Right cardiac atrium (tissue), 5 donors: ENCODE measurements around the gene UBP1. TPM values are rescaled to one million over a fixed set of nuclear protein-coding genes. Genes with fewer than 3 reads are reported as not detected.

ENCODE experiments used
- ATAC-seq, 2 donors: fragments of 200-7000 bp; cut with Tn5 transposase; one replicate each; pipeline versions ENCODE4 v1.8.0 to v1.9.1; 2020; ENCODE audit warnings: moderate library complexity in 2 of 2, mild to moderate bottlenecking in 1 of 2
- DNase-seq, 3 donors: peaks; one replicate each; pipeline ENCODE4 v3.0.0-alpha.2; 2020
- H3K27ac ChIP-seq: one replicate; pipeline ENCODE4 v1.5.1; 2013; ENCODE audit warnings: mild to moderate bottlenecking, low read length, control low read depth, moderate library complexity
- H3K27me3 ChIP-seq: one replicate; pipeline ENCODE4 v1.6.1; 2013; ENCODE audit not compliant: control insufficient read depth, insufficient read depth
- H3K4me1 ChIP-seq: one replicate; pipeline ENCODE4 v1.6.1; 2013; ENCODE audit warnings: low read length; ENCODE audit not compliant: control insufficient read depth, insufficient read depth
- H3K4me3 ChIP-seq: one replicate; pipeline ENCODE4 v1.5.1; 2013; ENCODE audit warnings: low read length, control low read depth
- H3K9me3 ChIP-seq: one replicate; pipeline ENCODE4 v1.6.1; 2013; ENCODE audit warnings: low read length; ENCODE audit not compliant: control insufficient read depth
- WGBS: extraction: QIAGEN DNeasy Blood & Tissue Kit; methylation state at CpG from one replicate; pipeline ENCODE4 v1.1.7; 2013; 5-methylcytosine and 5-hydroxymethylcytosine counted together
- intact Hi-C, 4 donors: fragments of 100-400 bp; cut with DNase I; formaldehyde crosslinking; loops; one replicate each; pipeline versions ENCODE4 v1.11.0 to v1.14.0; 2022 to 2023
- polyA plus RNA-seq: library from polyadenylated mRNA; stranded (reverse); fragments of 200-250 nt; gene quantifications from one replicate; pipeline ENCODE4 v1.2.3, GENCODE V29; 2013
- total RNA-seq, 4 donors: library from RNA; stranded (reverse); fragmentation: NEBNext Ultra II Directional; extraction: Animal tissue kit (Norgen Biotek cat#: 25700); gene quantifications; one replicate each; pipeline ENCODE4 v1.2.1, GENCODE V29; 2021
- donor health status: healthy with polysubstance abuse.
- donor health status: DM: no; HTN: yes; CAD: no.
- donor health status: DM: no; HTN: no; CAD: no.
- donor health status: DM: no; HTN: yes; CAD: no; lungs with severe emphysema.
- donor health status: DM: yes; HTN: yes; CAD: no.

The UBP1 gene
- total and polyA plus RNA-seq, 5 donors: 22.4 to 47.4 (median 44.6) TPM

DNA sequence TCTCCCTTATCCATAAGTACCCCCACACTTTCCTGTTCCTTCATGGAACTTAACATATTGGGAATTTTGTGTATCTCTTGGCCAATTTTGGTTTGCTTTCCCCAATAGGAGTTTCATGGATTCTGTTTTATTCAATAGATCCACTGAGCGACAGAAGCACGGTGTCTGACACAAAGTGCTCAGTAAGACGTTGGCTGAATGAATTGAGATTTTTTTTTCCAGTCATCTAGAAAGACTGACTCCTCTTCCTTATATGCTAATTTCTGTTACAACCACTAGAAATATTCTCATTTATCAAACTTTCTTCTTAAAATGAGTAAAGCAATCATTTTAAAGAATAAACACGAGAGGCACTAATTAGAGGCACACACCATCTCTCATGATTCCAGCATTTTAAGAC, 48.1 kb downstream of the UBP1 start:
- ATAC-seq (no peak), DNase-seq (no peak)
- Histone ChIP-seq H3K27me3 (no peaks in the 10 kb centered on the region), H3K4me1 (peaks cover 3% of the 10 kb centered on the region), H3K9me3 (no peaks in the 10 kb centered on the region), H3K4me3 (no peak overlapping the region), H3K27ac (no peak overlapping the region)
- intact Hi-C loops: loop anchor here in 1 of 4 donors (5.0 kb wide), 1 partner anchor 35 kb away; no protein-coding TSS in a partner anchor
- 91% methylated on average over 4 of the region's 4 CpGs for WGBS

DNA sequence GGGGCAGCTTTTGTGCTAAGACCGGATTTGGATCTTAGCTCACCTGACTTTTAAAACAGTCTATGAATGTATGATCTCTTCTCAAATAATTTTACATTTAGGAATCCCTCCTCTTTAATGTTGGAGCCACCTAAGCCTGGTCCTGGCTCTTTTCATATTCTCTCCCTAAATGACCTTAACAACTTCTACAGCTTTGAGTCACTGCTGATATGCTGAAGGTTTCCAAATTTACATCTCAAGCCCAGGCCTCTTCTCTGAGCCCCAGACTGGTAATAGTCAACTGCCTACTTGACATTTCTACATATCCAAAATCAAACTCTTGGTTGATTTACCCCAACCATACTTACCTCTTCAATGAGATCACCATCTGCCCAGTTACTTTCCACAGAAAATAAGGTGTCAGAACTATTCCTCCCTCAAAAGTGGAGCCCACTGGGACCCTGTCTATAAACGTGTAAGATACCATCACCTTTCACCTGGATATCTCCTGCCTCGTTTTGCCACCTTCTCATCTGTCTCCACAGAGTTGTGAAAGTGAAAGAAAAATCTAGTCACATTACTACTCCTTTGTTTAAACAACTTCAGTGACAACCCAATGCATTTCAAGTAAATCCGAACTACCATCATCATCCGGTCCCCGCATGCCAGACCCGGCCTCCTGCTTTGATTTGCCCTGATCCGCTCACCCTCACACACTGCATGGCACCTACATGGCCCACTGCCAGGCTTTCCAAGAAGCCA, 48.8 kb downstream of the UBP1 start:
- WGBS: 84% methylated on average over 8 of the region's 8 CpGs
- no peak overlapping the region for H3K27ac ChIP-seq
- peak in 1 of 2 donors; percentile 52 for ATAC-seq

DNA sequence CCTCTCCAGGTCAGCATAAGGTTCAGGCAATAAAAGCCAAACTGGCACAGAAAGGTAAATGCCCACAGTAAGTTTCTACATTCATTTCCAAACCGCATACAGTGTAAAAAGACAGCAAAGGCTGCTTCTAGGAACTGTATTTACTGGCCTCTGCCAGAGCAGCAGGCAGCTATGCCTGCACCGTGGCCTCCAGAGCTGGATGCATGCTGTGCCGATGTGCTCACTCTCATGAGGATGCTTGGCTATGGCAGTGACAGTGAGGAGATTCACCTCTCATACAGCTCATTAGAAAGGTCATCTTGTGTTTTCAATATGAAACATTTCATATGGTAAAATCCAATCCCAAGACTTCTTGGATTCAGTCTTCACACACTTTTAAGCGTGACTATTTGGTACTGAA, 50.3 kb downstream of the UBP1 start:
- intact Hi-C loops: loop anchor here in 1 of 4 donors (5.0 kb wide), 1 partner anchor 37 kb away; no protein-coding TSS in a partner anchor
- Histone ChIP-seq H3K4me1 (peaks cover 3% of the 10 kb centered on the region), H3K27me3 (no peaks in the 10 kb centered on the region), H3K27ac (no peak overlapping the region), H3K4me3 (no peak overlapping the region), H3K9me3 (no peaks in the 10 kb centered on the region)
- DNase-seq (no peak), ATAC-seq (no peak)
- 86% methylated on average over 4 of the region's 4 CpGs for WGBS

More for the DNA sequence above, 48.8 kb downstream of the UBP1 start:
- H3K27me3 ChIP-seq: no peaks in the 10 kb centered on the region
- no peak overlapping the region for H3K4me3 ChIP-seq
- no peak for DNase-seq
- H3K4me1 ChIP-seq: peaks cover 3% of the 10 kb centered on the region
- intact Hi-C loops: loop anchor here in 1 of 4 donors (5.0 kb wide), 1 partner anchor 36 kb away; no protein-coding TSS in a partner anchor
- no peaks in the 10 kb centered on the region for H3K9me3 ChIP-seq

DNA sequence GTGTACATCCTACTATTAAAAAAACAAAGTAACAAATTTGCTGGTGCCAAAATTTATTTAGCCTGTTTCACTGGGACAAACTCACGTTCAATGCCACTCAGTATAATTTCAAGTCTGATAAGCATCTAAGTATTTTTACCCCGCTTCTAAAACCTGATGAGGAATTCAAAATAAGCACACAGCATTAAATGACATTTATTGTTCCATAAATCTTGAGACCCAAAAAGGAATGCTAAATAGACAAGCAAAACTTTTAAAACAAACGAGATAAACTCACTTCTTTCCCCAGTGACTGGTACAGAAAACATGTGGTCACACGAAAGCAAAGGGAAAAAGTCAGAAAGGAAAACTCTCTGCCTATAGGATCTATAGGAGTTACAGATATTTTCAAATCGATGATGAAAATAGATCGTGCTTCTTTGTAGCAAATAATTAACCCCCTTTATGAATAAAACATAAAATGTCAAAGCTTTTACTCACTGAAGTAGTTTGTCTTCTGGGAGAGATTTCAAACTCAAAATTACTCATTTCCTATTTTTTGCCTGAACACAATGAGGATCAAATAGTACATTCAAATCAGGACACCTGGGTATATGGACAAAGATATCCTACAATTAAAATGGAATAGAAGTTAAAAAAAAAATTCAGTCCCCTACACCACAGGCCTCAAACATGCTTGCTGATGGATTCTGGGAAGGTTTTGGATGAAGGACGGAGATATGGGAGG, 51.7 kb downstream of the UBP1 start:
- ATAC-seq (no peak), DNase-seq (no peak)
- intact Hi-C loops: no loop called here
- Histone ChIP-seq H3K4me1 (peaks cover 3% of the 10 kb centered on the region), H3K27ac (no peak overlapping the region), H3K4me3 (no peak overlapping the region), H3K9me3 (no peaks in the 10 kb centered on the region), H3K27me3 (no peaks in the 10 kb centered on the region)
- 83% methylated on average over 7 of the region's 7 CpGs for WGBS

DNA sequence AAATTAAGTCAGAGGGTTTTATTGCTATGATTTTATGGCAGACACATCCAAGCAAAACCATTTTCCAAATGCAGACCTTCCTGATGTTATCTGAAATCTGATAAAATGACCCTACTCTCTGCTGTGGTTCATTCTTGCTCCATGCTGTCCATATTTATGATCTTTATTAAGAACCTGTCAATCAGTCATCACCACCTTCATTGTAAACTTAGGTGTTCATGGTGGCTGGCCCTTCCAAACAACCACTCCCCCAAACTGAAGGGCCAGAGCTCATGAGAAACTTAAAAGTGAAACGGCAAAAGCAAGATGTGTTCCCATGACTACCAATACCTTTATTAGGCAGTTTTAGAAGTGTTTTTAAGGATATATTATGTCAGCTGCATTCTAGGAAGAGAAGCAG, 53.6 kb downstream of the UBP1 start:
- no peak for DNase-seq
- H3K27me3 ChIP-seq: no peaks in the 10 kb centered on the region
- intact Hi-C loops: no loop called here
- H3K9me3 ChIP-seq: no peaks in the 10 kb centered on the region
- H3K4me3 ChIP-seq: no peak overlapping the region
- no peak overlapping the region for H3K27ac ChIP-seq
- ATAC-seq: no peak
- peaks cover 3% of the 10 kb centered on the region for H3K4me1 ChIP-seq
- 79% methylated on average over 1 of the region's 1 CpG for WGBS

DNA sequence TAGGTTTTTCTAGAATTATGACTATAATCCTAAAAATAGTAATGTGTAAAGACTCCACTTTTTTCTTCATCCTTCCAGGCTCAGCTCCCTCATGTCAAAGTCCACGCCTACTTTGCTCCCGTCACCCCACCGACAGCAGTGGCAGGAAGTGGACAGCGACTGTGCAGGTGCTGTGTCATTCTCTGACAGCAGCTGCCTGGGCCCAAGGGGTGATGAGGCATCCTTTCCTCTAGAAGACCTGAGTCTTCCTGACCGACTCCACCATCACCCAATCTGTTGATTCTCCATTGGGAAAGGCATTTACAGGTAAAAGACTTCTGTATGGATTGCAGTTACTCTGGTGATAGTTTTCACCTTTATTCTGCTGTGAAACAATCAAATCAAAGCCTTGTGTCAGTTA, 54.8 kb downstream of the UBP1 start:
- no peaks in the 10 kb centered on the region for H3K27me3 ChIP-seq
- intact Hi-C loops: no loop called here
- no peak for DNase-seq
- WGBS: 63% methylated on average over 5 of the region's 5 CpGs
- no peak overlapping the region for H3K27ac ChIP-seq
- no peaks in the 10 kb centered on the region for H3K9me3 ChIP-seq
- ATAC-seq: no peak
- peaks cover 1% of the 10 kb centered on the region for H3K4me1 ChIP-seq
- no peak overlapping the region for H3K4me3 ChIP-seq

DNA sequence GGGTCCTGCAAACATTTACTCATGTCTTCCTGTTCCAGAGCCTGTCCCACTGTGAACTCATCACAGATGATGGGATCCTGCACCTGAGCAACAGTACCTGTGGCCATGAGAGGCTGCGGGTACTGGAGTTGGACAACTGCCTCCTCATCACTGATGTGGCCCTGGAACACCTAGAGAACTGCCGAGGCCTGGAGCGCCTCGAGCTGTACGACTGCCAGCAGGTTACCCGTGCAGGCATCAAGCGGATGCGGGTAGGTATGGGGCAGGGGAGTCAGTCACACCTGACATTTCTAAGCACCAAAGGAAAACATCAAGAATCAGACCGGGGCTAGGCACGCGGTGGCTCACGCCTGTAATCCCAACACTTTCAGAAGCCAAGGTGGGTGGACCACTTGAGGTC, 56.3 kb downstream of the UBP1 start:
- DNase-seq (no peak), ATAC-seq (no peak)
- Histone ChIP-seq H3K27me3 (no peaks in the 10 kb centered on the region), H3K4me1 (no peaks in the 10 kb centered on the region), H3K9me3 (no peaks in the 10 kb centered on the region), H3K27ac (no peak overlapping the region), H3K4me3 (no peak overlapping the region)
- WGBS: 97% methylated on average over 12 of the region's 12 CpGs
- intact Hi-C loops: no loop called here

DNA sequence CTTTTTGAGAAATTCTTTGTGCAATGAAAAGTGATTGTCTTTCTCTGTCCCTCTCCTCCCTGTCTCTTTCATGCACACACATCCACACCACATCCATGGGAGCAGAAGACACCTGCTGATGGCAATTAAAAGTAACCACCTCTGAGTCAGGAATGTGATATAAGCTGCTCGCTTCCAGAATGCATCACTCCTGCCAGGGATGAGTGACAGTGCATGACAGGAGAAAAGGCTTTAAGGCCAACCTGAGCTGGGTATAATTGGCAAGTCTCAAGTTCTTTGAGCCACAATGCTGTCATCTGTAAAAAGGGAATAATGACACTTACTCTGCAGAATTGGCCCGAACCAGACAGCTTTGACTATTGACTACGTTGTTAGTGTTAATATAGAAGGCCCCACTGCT, 59.6 kb downstream of the UBP1 start:
- 86% methylated on average over 3 of the region's 3 CpGs for WGBS
- H3K9me3 ChIP-seq: no peaks in the 10 kb centered on the region
- DNase-seq (no peak), ATAC-seq (no peak)
- H3K27ac ChIP-seq: no peak overlapping the region
- intact Hi-C loops: no loop called here
- no peaks in the 10 kb centered on the region for H3K4me1 ChIP-seq
- no peak overlapping the region for H3K4me3 ChIP-seq
- no peaks in the 10 kb centered on the region for H3K27me3 ChIP-seq

DNA sequence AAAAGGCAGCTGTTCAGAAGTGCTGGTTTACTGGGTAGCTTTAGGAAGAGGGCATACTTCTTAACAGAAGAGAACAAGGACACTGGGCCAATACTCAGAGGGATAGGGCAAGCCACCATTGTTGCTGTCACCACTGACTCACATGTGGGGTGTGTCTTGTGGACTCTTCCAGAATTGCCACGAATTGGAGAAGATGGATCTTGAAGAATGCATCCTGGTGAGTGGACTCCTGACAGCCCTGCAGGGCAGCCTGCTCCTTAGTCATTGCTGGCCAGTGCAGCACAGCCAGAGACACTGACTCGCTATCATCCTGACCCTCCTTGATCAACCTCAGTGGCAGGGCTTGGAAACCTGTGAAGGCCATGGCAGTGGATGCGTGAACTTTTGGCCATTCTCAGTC, 62.3 kb downstream of the UBP1 start:
- Histone ChIP-seq H3K27me3 (no peaks in the 10 kb centered on the region), H3K9me3 (no peaks in the 10 kb centered on the region), H3K4me3 (no peak overlapping the region), H3K27ac (no peak overlapping the region), H3K4me1 (no peaks in the 10 kb centered on the region)
- intact Hi-C loops: no loop called here
- ATAC-seq (peak in 1 of 2 donors; percentile 31), DNase-seq (no peak)
- 95% methylated on average over 3 of the region's 3 CpGs for WGBS

DNA sequence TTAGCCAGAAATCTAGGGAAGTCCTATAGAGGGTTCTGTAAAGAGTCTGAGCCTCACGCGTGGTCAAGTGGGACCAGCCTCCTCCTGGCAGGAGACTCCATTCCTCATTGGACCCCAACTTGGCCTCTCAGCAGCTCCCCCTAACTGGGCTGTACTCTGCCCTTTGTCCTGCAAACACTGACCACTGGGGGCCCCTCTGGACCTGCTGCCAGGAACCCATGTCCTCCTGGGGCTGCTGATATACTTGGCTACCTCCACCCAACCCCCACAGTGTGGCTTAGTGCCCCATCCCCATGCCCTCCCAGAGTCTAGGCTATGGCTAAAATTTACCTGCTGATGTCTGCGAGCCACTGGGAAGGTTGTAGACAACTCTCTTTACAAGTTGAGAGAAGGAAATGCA, 62.7 kb downstream of the UBP1 start:
- peak in 1 of 2 donors; percentile 25 for ATAC-seq
- WGBS: 85% methylated on average over 3 of the region's 3 CpGs
- DNase-seq: no peak
- H3K27ac ChIP-seq: no peak overlapping the region
- no peaks in the 10 kb centered on the region for H3K4me1 ChIP-seq
- no peaks in the 10 kb centered on the region for H3K9me3 ChIP-seq
- no peak overlapping the region for H3K4me3 ChIP-seq
- intact Hi-C loops: no loop called here
- no peaks in the 10 kb centered on the region for H3K27me3 ChIP-seq

DNA sequence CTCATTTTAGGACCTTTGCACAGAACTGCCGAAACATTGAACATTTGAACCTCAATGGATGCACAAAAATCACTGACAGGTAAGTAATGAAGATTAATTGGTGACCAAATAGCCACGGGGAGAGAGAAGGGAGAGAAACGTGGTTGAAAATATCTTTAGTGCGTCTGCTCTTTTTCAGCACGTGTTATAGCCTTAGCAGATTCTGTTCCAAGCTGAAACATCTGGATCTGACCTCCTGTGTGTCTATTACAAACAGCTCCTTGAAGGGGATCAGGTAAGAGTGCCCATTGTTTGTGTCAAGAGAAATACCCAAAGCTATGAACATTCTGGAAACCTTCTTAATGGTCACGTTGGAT, 67.1 kb downstream of the UBP1 start:
- no peaks in the 10 kb centered on the region for H3K9me3 ChIP-seq
- H3K27me3 ChIP-seq: no peaks in the 10 kb centered on the region
- H3K4me1 ChIP-seq: no peaks in the 10 kb centered on the region
- H3K4me3 ChIP-seq: no peak overlapping the region
- DNase-seq: no peak
- intact Hi-C loops: loop anchor here (2.0 to 5.0 kb wide), 2 partner anchors 240 to 241 kb away; no protein-coding TSS in a partner anchor
- no peak overlapping the region for H3K27ac ChIP-seq
- no peak for ATAC-seq
- 52% methylated on average over 6 of the region's 6 CpGs for WGBS
